WTC11 (cell line): ENCODE results near the gene SH3GL1. TPM values are rescaled to one million over a fixed set of nuclear protein-coding genes. Genes with fewer than 3 reads are reported as not detected.

Source experiments
- CREM ChIP-seq: sonication (generic); formaldehyde crosslinking; IDR thresholded peaks from 2 replicates; pipeline ENCODE4 v1.8.1; 2022; ENCODE audit warnings: mild to moderate bottlenecking, missing genetic modification reagents, moderate library complexity
- FOXP1 ChIP-seq: sonication (generic); formaldehyde crosslinking; IDR thresholded peaks from 2 replicates; pipeline ENCODE4 v1.8.0; 2022; ENCODE audit warnings: missing genetic modification reagents, mild to moderate bottlenecking, moderate library complexity, borderline replicate concordance
- NFE2L1 ChIP-seq: sonication (generic); formaldehyde crosslinking; IDR thresholded peaks from 2 replicates; pipeline ENCODE4 v1.8.1; 2023; ENCODE audit warnings: missing genetic modification reagents
- NR2C2 ChIP-seq: sonication (generic); formaldehyde crosslinking; IDR thresholded peaks from 2 replicates; pipeline ENCODE4 v1.8.0; 2022; ENCODE audit warnings: mild to moderate bottlenecking, missing genetic modification reagents
- SMAD3 ChIP-seq: sonication (generic); formaldehyde crosslinking; IDR thresholded peaks from 2 replicates; pipeline ENCODE4 v1.8.0; 2022; ENCODE audit warnings: missing genetic modification reagents, mild to moderate bottlenecking, borderline replicate concordance
- SP1 ChIP-seq: sonication (generic); formaldehyde crosslinking; conservative IDR thresholded peaks from 2 replicates; pipeline ENCODE4 v1.8.1; 2022; ENCODE audit warnings: missing genetic modification reagents
- TCF7 ChIP-seq: sonication (generic); formaldehyde crosslinking; IDR thresholded peaks from 2 replicates; pipeline ENCODE4 v1.8.0; 2022; ENCODE audit warnings: mild to moderate bottlenecking, low read depth, missing genetic modification reagents, moderate library complexity
- ZNF219 ChIP-seq: sonication (generic); formaldehyde crosslinking; IDR thresholded peaks from 2 replicates; pipeline ENCODE4 v1.8.0; 2023; ENCODE audit warnings: missing genetic modification reagents, mild to moderate bottlenecking, borderline replicate concordance
- ZNF263 ChIP-seq: sonication (generic); formaldehyde crosslinking; IDR thresholded peaks from 2 replicates; pipeline ENCODE4 v1.8.1; 2022; ENCODE audit warnings: low read depth, mild to moderate bottlenecking, moderate library complexity, missing genetic modification reagents
- total RNA-seq: library from RNA; stranded (reverse); gene quantifications from 3 replicates; pipeline ENCODE4 v1.2.3, GENCODE V29; 2021
- TF ChIP-seq, protein P1 (sequence below): fragments of 200-600 bp; IDR thresholded peaks from 2 replicates; pipeline ENCODE4 v1.8.0; 2022; ENCODE audit warnings: antibody characterized with exemption
- TF ChIP-seq, protein P2 (sequence below): sonication (generic); formaldehyde crosslinking; IDR thresholded peaks from 2 replicates; pipeline ENCODE4 v1.8.1; 2022; ENCODE audit warnings: low read depth, mild to moderate bottlenecking, moderate library complexity, missing genetic modification reagents, borderline replicate concordance
- TF ChIP-seq, protein P3 (sequence below): sonication (generic); formaldehyde crosslinking; IDR thresholded peaks from 2 replicates; pipeline ENCODE4 v1.8.0; 2022; ENCODE audit warnings: mild to moderate bottlenecking, missing genetic modification reagents
- TF ChIP-seq, protein P4 (sequence below): sonication (generic); formaldehyde crosslinking; IDR thresholded peaks from 2 replicates; pipeline ENCODE4 v1.8.0; 2023; ENCODE audit warnings: missing genetic modification reagents, mild to moderate bottlenecking, borderline replicate concordance
- TF ChIP-seq, protein P5 (sequence below): fragments of 250-450 bp; sonication (Bioruptor Pico); IDR thresholded peaks from 2 replicates; pipeline ENCODE4 v1.9.0; 2021; ENCODE audit warnings: moderate library complexity, mild to moderate bottlenecking, inconsistent platforms, borderline replicate concordance
- TF ChIP-seq, protein P6 (sequence below): sonication (generic); formaldehyde crosslinking; IDR thresholded peaks from 2 replicates; pipeline ENCODE4 v1.8.1; 2023; ENCODE audit warnings: mild to moderate bottlenecking, moderate library complexity, missing genetic modification reagents

Gene SH3GL1
- total RNA-seq, 1 experiment from 2014 or later = 109 TPM

DNA sequence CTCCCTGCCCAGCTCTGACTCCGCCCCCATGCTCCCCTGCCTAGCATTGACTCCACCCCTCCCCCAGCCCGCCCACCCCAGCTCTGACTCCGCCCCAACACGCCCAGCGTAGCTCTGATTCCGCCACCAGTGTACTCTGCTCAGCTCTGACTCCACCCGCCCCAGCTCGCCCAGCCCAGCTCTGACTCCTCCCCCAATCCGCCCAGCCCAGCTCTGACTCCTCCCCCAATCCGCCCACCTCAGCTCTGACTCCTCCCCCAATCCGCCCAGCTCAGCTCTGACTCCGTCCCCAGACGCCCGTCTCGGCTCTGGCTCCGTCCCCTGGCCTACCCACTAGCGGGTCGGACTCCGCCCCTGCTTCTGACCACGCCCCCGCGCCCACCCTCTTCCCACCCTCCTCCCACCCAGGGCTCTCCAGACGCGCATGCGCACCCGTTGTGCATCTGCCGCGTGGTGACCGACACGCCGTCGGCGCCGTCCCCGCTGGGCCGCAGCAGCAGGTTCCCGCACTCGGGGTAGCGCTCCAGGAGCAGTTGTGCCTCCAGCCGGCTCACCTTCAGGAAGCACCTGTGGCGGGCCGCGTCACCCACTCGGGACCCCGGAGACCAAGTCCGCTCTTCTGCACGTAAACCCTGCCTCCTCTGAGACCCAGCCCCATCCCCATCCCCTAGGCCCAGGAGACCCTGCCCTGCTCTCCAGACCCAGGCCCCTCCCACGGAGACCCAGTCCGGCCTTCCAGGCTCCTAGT lies 71.9 kb downstream of the SH3GL1 start (continued):
- TF ChIP-seq, protein P1, sequence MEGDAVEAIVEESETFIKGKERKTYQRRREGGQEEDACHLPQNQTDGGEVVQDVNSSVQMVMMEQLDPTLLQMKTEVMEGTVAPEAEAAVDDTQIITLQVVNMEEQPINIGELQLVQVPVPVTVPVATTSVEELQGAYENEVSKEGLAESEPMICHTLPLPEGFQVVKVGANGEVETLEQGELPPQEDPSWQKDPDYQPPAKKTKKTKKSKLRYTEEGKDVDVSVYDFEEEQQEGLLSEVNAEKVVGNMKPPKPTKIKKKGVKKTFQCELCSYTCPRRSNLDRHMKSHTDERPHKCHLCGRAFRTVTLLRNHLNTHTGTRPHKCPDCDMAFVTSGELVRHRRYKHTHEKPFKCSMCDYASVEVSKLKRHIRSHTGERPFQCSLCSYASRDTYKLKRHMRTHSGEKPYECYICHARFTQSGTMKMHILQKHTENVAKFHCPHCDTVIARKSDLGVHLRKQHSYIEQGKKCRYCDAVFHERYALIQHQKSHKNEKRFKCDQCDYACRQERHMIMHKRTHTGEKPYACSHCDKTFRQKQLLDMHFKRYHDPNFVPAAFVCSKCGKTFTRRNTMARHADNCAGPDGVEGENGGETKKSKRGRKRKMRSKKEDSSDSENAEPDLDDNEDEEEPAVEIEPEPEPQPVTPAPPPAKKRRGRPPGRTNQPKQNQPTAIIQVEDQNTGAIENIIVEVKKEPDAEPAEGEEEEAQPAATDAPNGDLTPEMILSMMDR = no peak
- TF ChIP-seq, protein P2, sequence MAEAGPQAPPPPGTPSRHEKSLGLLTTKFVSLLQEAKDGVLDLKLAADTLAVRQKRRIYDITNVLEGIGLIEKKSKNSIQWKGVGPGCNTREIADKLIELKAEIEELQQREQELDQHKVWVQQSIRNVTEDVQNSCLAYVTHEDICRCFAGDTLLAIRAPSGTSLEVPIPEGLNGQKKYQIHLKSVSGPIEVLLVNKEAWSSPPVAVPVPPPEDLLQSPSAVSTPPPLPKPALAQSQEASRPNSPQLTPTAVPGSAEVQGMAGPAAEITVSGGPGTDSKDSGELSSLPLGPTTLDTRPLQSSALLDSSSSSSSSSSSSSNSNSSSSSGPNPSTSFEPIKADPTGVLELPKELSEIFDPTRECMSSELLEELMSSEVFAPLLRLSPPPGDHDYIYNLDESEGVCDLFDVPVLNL (CRISPR knock-in tag) = no peak
- TF ChIP-seq FOXP1 (CRISPR knock-in tag) = peak; percentile 54; the same call in 1 of the 2 replicates
- TF ChIP-seq SP1 (CRISPR knock-in tag) = peak; percentile 100
- TF ChIP-seq, protein P3, sequence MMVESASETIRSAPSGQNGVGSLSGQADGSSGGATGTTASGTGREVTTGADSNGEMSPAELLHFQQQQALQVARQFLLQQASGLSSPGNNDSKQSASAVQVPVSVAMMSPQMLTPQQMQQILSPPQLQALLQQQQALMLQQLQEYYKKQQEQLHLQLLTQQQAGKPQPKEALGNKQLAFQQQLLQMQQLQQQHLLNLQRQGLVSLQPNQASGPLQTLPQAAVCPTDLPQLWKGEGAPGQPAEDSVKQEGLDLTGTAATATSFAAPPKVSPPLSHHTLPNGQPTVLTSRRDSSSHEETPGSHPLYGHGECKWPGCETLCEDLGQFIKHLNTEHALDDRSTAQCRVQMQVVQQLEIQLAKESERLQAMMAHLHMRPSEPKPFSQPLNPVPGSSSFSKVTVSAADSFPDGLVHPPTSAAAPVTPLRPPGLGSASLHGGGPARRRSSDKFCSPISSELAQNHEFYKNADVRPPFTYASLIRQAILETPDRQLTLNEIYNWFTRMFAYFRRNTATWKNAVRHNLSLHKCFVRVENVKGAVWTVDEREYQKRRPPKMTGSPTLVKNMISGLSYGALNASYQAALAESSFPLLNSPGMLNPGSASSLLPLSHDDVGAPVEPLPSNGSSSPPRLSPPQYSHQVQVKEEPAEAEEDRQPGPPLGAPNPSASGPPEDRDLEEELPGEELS (CRISPR knock-in tag) = 0 out of 2 replicates have a peak, but pooled peaks have one; percentile 48
- TF ChIP-seq, protein P4, sequence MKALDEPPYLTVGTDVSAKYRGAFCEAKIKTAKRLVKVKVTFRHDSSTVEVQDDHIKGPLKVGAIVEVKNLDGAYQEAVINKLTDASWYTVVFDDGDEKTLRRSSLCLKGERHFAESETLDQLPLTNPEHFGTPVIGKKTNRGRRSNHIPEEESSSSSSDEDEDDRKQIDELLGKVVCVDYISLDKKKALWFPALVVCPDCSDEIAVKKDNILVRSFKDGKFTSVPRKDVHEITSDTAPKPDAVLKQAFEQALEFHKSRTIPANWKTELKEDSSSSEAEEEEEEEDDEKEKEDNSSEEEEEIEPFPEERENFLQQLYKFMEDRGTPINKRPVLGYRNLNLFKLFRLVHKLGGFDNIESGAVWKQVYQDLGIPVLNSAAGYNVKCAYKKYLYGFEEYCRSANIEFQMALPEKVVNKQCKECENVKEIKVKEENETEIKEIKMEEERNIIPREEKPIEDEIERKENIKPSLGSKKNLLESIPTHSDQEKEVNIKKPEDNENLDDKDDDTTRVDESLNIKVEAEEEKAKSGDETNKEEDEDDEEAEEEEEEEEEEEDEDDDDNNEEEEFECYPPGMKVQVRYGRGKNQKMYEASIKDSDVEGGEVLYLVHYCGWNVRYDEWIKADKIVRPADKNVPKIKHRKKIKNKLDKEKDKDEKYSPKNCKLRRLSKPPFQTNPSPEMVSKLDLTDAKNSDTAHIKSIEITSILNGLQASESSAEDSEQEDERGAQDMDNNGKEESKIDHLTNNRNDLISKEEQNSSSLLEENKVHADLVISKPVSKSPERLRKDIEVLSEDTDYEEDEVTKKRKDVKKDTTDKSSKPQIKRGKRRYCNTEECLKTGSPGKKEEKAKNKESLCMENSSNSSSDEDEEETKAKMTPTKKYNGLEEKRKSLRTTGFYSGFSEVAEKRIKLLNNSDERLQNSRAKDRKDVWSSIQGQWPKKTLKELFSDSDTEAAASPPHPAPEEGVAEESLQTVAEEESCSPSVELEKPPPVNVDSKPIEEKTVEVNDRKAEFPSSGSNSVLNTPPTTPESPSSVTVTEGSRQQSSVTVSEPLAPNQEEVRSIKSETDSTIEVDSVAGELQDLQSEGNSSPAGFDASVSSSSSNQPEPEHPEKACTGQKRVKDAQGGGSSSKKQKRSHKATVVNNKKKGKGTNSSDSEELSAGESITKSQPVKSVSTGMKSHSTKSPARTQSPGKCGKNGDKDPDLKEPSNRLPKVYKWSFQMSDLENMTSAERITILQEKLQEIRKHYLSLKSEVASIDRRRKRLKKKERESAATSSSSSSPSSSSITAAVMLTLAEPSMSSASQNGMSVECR (CRISPR knock-in tag) = peak; percentile 25; the same call in 1 of the 2 replicates
- TF ChIP-seq, protein P5, sequence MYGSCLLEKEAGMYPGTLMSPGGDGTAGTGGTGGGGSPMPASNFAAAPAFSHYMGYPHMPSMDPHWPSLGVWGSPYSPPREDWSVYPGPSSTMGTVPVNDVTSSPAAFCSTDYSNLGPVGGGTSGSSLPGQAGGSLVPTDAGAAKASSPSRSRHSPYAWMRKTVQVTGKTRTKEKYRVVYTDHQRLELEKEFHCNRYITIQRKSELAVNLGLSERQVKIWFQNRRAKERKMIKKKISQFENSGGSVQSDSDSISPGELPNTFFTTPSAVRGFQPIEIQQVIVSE (CRISPR knock-in tag) = no peak
- no peak for TF ChIP-seq ZNF219 (CRISPR knock-in tag)
- no peak for TF ChIP-seq NR2C2
- no peak for TF ChIP-seq TCF7
- TF ChIP-seq SMAD3 = no peak; the same call in 1 of the 2 replicates
- TF ChIP-seq CREM (CRISPR knock-in tag) = no peak
- peak; percentile 27; the same call in 1 of the 2 replicates for TF ChIP-seq NFE2L1 (CRISPR knock-in tag)
- TF ChIP-seq, protein P6, sequence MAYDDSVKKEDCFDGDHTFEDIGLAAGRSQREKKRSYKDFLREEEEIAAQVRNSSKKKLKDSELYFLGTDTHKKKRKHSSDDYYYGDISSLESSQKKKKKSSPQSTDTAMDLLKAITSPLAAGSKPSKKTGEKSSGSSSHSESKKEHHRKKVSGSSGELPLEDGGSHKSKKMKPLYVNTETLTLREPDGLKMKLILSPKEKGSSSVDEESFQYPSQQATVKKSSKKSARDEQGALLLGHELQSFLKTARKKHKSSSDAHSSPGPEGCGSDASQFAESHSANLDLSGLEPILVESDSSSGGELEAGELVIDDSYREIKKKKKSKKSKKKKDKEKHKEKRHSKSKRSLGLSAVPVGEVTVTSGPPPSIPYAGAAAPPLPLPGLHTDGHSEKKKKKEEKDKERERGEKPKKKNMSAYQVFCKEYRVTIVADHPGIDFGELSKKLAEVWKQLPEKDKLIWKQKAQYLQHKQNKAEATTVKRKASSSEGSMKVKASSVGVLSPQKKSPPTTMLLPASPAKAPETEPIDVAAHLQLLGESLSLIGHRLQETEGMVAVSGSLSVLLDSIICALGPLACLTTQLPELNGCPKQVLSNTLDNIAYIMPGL (CRISPR knock-in tag) = no peak
- no peak for TF ChIP-seq ZNF263 (CRISPR knock-in tag)
- TF ChIP-seq, all 79 proteins: peak for 11
